Astrocyte (in vitro differentiated cells and primary cell): ENCODE measurements around the gene MLLT10.

Experiments used
- EZH2 ChIP-seq: IDR thresholded peaks from 2 replicates; pipeline ENCODE4 v1.6.1; 2012; ENCODE audit warnings: mild to moderate bottlenecking, low read length, inconsistent platforms; ENCODE audit not compliant: insufficient read depth
- TF ChIP-seq, protein P1 (sequence below): IDR thresholded peaks from 2 replicates; pipeline ENCODE4 v1.5.1; 2011; ENCODE audit warnings: low read depth, mild to moderate bottlenecking, inconsistent platforms, low read length, moderate library complexity; ENCODE audit not compliant: insufficient read depth

DNA sequence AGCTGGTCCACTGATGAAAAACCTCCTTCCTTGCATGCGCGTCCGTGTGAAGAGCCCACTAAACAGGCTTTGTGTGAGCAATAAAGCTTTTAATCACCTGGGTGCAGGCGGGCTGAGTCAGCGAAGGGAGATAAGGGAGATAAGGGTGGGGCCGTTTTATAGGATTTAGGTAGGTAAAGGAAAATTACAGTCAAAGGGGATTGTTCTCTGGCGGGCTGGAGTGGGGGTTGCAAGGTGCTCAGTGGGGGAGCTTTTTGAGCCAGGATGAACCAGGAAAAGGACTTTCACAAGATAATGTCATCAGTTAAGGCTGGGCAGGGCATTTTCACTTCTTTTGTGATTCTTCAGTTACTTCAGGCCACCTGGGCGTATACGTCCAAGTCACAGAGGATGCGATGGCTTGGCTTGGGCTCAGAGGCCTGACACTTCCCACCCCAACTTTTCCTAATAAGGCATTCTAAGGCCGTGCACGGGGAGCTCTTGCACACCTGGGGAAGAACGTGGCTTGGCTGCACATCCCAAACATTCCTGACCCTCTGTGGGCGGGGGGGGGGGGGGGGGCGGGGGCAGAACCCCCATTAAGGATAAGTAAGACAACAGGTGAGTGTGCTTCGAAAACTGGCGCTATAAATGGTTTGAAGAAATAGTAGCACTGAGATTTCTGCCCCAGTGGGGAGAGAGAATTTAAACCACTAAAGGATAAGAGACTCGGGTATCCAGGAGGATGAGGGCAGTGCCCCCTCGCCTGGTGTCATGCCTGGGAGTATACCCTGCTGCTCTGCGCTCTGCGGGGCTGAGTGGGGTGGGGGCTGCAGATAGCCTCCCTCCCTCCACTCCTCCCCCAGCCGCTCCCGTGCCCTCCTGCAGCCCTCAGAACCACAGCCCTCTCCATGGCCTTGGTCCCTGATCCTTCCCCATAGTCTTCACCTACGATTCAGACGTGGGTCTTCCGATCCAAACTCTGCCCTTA is 217.6 kb downstream of the MLLT10 start:
- TF ChIP-seq, protein P1, sequence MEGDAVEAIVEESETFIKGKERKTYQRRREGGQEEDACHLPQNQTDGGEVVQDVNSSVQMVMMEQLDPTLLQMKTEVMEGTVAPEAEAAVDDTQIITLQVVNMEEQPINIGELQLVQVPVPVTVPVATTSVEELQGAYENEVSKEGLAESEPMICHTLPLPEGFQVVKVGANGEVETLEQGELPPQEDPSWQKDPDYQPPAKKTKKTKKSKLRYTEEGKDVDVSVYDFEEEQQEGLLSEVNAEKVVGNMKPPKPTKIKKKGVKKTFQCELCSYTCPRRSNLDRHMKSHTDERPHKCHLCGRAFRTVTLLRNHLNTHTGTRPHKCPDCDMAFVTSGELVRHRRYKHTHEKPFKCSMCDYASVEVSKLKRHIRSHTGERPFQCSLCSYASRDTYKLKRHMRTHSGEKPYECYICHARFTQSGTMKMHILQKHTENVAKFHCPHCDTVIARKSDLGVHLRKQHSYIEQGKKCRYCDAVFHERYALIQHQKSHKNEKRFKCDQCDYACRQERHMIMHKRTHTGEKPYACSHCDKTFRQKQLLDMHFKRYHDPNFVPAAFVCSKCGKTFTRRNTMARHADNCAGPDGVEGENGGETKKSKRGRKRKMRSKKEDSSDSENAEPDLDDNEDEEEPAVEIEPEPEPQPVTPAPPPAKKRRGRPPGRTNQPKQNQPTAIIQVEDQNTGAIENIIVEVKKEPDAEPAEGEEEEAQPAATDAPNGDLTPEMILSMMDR, result no peak
- TF ChIP-seq EZH2, result no peak
